Astrocyte (in vitro differentiated cells and primary cell): ENCODE results near the gene TMX2. TPM values are rescaled to one million over a fixed set of nuclear protein-coding genes. Genes with fewer than 3 reads are reported as not detected.
"Not testable (repeated sequence)": the region's sequence is repeated elsewhere in the genome, so short reads cannot be mapped to it uniquely, and the experiment has no call there.

Experiments used
- DNase-seq: peaks from one replicate; pipeline ENCODE4 v3.0.0-alpha.2; 2010; ENCODE audit warnings: low read depth
- FAIRE-seq: peaks from 2 replicates; lab custom pipeline; 2011; peaks lifted over from hg19 to GRCh38; lab: Jason Lieb, UNC
- H2AFZ ChIP-seq: 2 replicates; pipeline ENCODE4 v1.6.0; 2012; ENCODE audit warnings: low read depth, low read length, inconsistent platforms
- H3K27ac ChIP-seq: 2 replicates; pipeline ENCODE4 v1.5.1; 2011; ENCODE audit warnings: low read depth, low read length, inconsistent platforms
- H3K27me3 ChIP-seq: 2 replicates; pipeline ENCODE4 v1.6.0; 2011; ENCODE audit warnings: low read length, inconsistent platforms; ENCODE audit not compliant: insufficient read depth
- H3K36me3 ChIP-seq: 2 replicates; pipeline ENCODE4 v1.5.1; 2011; ENCODE audit warnings: low read length, inconsistent platforms; ENCODE audit not compliant: insufficient read depth
- H3K4me1 ChIP-seq: 2 replicates; pipeline ENCODE4 v1.5.1; 2011; ENCODE audit warnings: low read length, inconsistent platforms; ENCODE audit not compliant: insufficient read depth
- H3K4me2 ChIP-seq: 2 replicates; pipeline ENCODE4 v1.6.0; 2012; ENCODE audit warnings: low read length, inconsistent platforms
- H3K4me3 ChIP-seq: 2 replicates; pipeline ENCODE4 v1.5.1; 2011; ENCODE audit warnings: low read depth, mild to moderate bottlenecking, low read length, inconsistent platforms; ENCODE audit not compliant: insufficient read depth
- H3K79me2 ChIP-seq: 2 replicates; pipeline ENCODE4 v1.6.0; 2012; ENCODE audit warnings: mild to moderate bottlenecking, low read length, inconsistent platforms; ENCODE audit not compliant: insufficient read depth
- H3K9ac ChIP-seq: 2 replicates; pipeline ENCODE4 v1.6.0; 2012; ENCODE audit warnings: mild to moderate bottlenecking, low read length, inconsistent platforms
- H3K9me3 ChIP-seq: 2 replicates; pipeline ENCODE4 v1.5.1; 2012; ENCODE audit warnings: low read depth, mild to moderate bottlenecking, low read length, inconsistent platforms; ENCODE audit not compliant: insufficient read depth
- H4K20me1 ChIP-seq: 2 replicates; pipeline ENCODE4 v1.6.0; 2012; ENCODE audit warnings: low read length, inconsistent platforms; ENCODE audit not compliant: insufficient read depth
- H3K27ac Mint-ChIP-seq: one replicate; pipeline ENCODE4 v1.8.0; 2021; ENCODE audit warnings: mild to moderate bottlenecking, mixed read lengths; ENCODE audit not compliant: unreplicated experiment
- H3K27me3 Mint-ChIP-seq: one replicate; pipeline ENCODE4 v1.8.0; 2021; ENCODE audit warnings: low read depth, mixed read lengths; ENCODE audit not compliant: unreplicated experiment
- H3K36me3 Mint-ChIP-seq: one replicate; pipeline ENCODE4 v1.8.0; 2021; ENCODE audit warnings: low read depth, mixed read lengths; ENCODE audit not compliant: unreplicated experiment
- H3K4me1 Mint-ChIP-seq: one replicate; pipeline ENCODE4 v1.8.0; 2021; ENCODE audit warnings: low read depth, mixed read lengths; ENCODE audit not compliant: unreplicated experiment
- H3K4me3 Mint-ChIP-seq: one replicate; pipeline ENCODE4 v1.8.0; 2021; ENCODE audit warnings: mild to moderate bottlenecking, moderate library complexity, mixed read lengths; ENCODE audit not compliant: unreplicated experiment
- H3K9me3 Mint-ChIP-seq: one replicate; pipeline ENCODE4 v1.8.0; 2021; ENCODE audit warnings: mild to moderate bottlenecking, mixed read lengths; ENCODE audit not compliant: unreplicated experiment
- CTCF ChIP-seq: IDR thresholded peaks from 2 replicates; pipeline ENCODE4 v1.5.1; 2011; ENCODE audit warnings: low read depth, mild to moderate bottlenecking, inconsistent platforms, low read length, moderate library complexity; ENCODE audit not compliant: insufficient read depth
- EZH2 ChIP-seq: IDR thresholded peaks from 2 replicates; pipeline ENCODE4 v1.6.1; 2012; ENCODE audit warnings: mild to moderate bottlenecking, low read length, inconsistent platforms; ENCODE audit not compliant: insufficient read depth
- total RNA-seq: library from RNA; stranded (reverse); gene quantifications from 2 replicates; pipeline ENCODE4 v1.2.1, GENCODE V29; 2021

Gene TMX2
- total RNA-seq, 1 donor from 2014 or later = 88.0 TPM

GRCh38 chr11:57704932-57705331 lies 7.5 kb upstream of the TMX2 start:
- Mint-ChIP-seq H3K4me1 (peaks cover 3% of the 10 kb centered on the region), H3K36me3 (peaks cover 12% of the 10 kb centered on the region), H3K27me3 (no peaks in the 10 kb centered on the region), H3K4me3 (no peak overlapping the region), H3K27ac (no peak overlapping the region), H3K9me3 (no peaks in the 10 kb centered on the region)
- Histone ChIP-seq H3K4me2 (no peak overlapping the region), H3K79me2 (peaks cover 28% of the 10 kb centered on the region), H3K27ac (no peak overlapping the region), H3K4me3 (no peak overlapping the region), H3K9me3 (no peaks in the 10 kb centered on the region), H3K36me3 (peaks cover 39% of the 10 kb centered on the region), H3K9ac (no peak overlapping the region), H3K27me3 (no peaks in the 10 kb centered on the region), H4K20me1 (peaks cover 20% of the 10 kb centered on the region), H3K4me1 (no peaks in the 10 kb centered on the region), H2AFZ (no peak overlapping the region)
- no peak for TF ChIP-seq EZH2
- TF ChIP-seq CTCF = no peak
- no peak for FAIRE-seq
- no peak for DNase-seq

GRCh38 chr11:57705432-57705831 lies 7.0 kb upstream of the TMX2 start:
- H3K27ac Mint-ChIP-seq = not testable (repeated sequence)

GRCh38 chr11:57709802-57710367 lies 2.5 kb upstream of the TMX2 start:
- TF ChIP-seq CTCF (no peak), EZH2 (no peak)
- H3K36me3 Mint-ChIP-seq = no peaks in the 10 kb centered on the region
- FAIRE-seq (no peak), DNase-seq (no peak)
- no peak overlapping the region for H3K4me2 ChIP-seq
- no peak overlapping the region for H3K27ac Mint-ChIP-seq
- H3K27ac ChIP-seq = no peak overlapping the region
- H3K4me3 Mint-ChIP-seq = no peak overlapping the region
- H3K27me3 Mint-ChIP-seq = no peaks in the 10 kb centered on the region
- no peak overlapping the region for H3K9ac ChIP-seq
- H3K4me1 Mint-ChIP-seq = peaks cover 24% of the 10 kb centered on the region
- peaks cover 4% of the 10 kb centered on the region for H3K36me3 ChIP-seq
- no peaks in the 10 kb centered on the region for H3K27me3 ChIP-seq
- H3K79me2 ChIP-seq = peaks cover 74% of the 10 kb centered on the region
- no peak overlapping the region for H3K4me3 ChIP-seq
- H4K20me1 ChIP-seq = peaks cover 37% of the 10 kb centered on the region
- no peak overlapping the region for H2AFZ ChIP-seq
- no peaks in the 10 kb centered on the region for H3K9me3 ChIP-seq
- peaks cover 12% of the 10 kb centered on the region for H3K4me1 ChIP-seq
- no peaks in the 10 kb centered on the region for H3K9me3 Mint-ChIP-seq

More at GRCh38 chr11:57705432-57705831, 7.0 kb upstream of the TMX2 start:
- not testable (repeated sequence) for H2AFZ ChIP-seq, H3K4me3 ChIP-seq, H3K27me3 Mint-ChIP-seq, H3K4me2 ChIP-seq, DNase-seq, H3K4me1 Mint-ChIP-seq, H3K4me3 Mint-ChIP-seq, H3K9me3 ChIP-seq, H3K27me3 ChIP-seq, H3K9ac ChIP-seq, FAIRE-seq, H3K9me3 Mint-ChIP-seq, H3K27ac ChIP-seq, H3K4me1 ChIP-seq
- H3K79me2 ChIP-seq = peaks cover 33% of the 10 kb centered on the region
- peaks cover 10% of the 10 kb centered on the region for H3K36me3 Mint-ChIP-seq
- H4K20me1 ChIP-seq = peaks cover 23% of the 10 kb centered on the region
- peaks cover 36% of the 10 kb centered on the region for H3K36me3 ChIP-seq
